Stimulated activated CD4-positive, alpha-beta T cell treated with anti-CD3 and anti-CD28 coated beads, Interleukin-4, amount 100 ng/mL, for 1 hour (primary cell): ENCODE measurements around the gene COL1A1.

Experiments used
- DNase-seq: peaks from one replicate; pipeline ENCODE4 v3.0.0-alpha.2; 2020

The COL1A1 gene

GRCh38 chr17:50170662-50171370 is 30.6 kb downstream of the COL1A1 start:
- no peak for DNase-seq

- DNase-seq: no peak
These were observed 31.5 kb downstream of the COL1A1 start for GRCh38 chr17:50169881-50170459.

- peak; percentile 40 for DNase-seq
These were observed 32.2 kb downstream of the COL1A1 start for GRCh38 chr17:50169121-50169764.

DNA sequence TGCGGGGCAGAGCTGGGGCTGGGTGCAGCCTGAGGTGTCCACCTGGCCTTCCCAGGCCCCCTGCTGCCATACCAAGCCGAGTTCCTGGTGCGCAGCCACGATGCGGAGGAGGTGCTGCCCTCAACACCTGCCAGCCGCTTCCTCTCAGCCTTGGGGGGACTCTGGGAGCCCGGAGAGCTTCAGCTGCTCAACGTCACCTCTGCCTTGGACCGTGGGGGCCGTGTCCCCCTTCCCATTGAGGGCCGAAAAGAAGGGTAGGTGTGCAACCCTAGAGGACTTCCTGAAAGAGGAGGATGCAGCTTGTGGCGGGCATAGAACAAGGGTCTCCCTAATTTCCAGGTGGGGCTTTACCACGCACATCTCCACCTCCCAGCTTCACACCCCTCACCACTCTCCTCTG is 33.1 kb downstream of the COL1A1 start:
- DNase-seq: no peak

- no peak for DNase-seq
These were observed 34.1 kb downstream of the COL1A1 start for GRCh38 chr17:50167371-50167770.

- DNase-seq: no peak
These were observed 34.8 kb downstream of the COL1A1 start for GRCh38 chr17:50166518-50167181.

- no peak for DNase-seq
These were observed 35.4 kb downstream of the COL1A1 start, which contains the start of gene SGCA for GRCh38 chr17:50165867-50166517. Gene SGCA, plus strand, starts transcription at chr17:50166005. Its CDS starts 36 bp downstream, at chr17:50166041.

DNA sequence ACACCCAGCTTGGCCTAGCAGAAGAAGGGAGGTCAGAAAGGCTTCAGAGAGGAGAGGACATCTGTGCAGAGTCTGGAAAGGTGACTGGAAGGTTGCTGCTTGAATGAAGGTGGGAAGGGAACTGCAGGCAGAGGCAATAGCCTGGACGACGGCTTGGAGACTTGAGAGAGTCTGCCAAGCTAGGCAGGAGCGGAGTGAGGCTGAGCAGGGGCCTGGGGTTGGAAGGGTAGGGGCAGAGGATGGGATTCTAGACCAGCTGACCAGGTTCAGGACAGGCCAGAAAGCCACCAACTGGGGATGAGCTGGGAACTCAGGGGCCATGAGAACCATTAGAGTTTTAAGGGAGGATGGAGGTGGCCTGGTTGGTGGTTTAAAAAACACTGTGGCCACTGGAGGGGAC is 36.0 kb downstream of the COL1A1 start:
- no peak for DNase-seq

DNA sequence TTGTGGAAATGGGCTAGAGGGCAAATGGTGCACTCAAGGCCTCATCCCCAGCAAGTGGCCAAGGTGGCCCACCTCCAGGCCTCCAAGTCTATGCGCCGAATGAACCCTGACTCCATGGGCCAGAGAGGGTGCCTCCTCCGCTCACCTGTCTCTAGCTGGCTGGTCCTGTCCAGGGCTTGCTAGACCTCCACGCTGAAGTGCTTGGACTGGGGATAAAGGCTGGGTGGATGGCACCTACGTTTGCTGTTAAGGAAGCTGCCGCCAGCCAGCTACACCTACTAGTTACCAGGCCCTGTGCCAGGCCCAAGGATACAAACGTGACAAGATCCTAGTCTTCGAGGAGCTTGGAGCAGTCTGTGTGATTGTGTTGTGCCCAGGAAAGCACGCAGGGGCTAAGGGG is 36.4 kb downstream of the COL1A1 start:
- DNase-seq: no peak

GRCh38 chr17:50164697-50164988 is 36.8 kb downstream of the COL1A1 start:
- no peak for DNase-seq

DNA sequence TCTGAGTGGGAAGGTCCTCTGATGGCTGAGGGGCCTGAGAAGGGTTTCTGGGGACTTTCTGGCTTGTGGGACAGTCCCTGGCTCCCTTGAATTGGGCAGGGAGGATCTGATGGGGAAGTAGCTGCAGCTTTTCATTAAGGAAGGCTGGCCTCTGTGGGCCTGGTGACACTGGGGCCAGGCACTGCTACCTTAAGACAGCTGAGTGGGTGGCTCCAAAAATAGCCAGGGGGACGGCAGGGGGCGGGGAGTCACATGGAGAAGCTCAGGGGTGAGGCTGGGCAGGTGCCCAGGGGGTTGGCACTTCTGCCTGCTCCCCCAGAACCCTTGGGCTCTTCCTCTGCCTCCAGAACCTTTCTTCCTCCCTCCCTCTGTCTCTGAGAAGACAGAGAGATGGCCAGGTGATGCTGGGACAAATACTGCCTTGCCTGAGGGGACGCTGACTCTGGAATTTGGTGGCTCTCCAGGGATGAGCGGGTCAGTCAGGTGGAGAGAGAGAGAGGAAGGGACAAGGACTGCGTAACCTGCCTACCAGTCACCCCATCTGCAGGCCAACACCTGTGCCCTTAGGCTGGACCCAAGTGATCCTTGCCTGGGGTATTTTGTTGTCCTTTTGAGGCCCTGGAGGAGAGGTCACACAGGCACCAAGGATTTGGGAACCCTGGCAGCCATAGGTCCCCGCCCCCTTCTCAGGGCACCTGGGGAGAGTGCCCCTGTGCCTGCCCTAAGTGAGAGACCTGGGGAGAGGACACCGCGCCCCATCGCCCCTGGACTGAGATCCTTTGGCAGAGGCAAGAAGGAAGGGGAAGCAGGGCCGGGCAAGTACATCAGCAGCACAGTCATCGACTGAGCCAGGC is 37.4 kb downstream of the COL1A1 start:
- DNase-seq: peak; percentile 21

- DNase-seq: no peak
These were observed 38.8 kb downstream of the COL1A1 start for GRCh38 chr17:50162466-50163254.

DNA sequence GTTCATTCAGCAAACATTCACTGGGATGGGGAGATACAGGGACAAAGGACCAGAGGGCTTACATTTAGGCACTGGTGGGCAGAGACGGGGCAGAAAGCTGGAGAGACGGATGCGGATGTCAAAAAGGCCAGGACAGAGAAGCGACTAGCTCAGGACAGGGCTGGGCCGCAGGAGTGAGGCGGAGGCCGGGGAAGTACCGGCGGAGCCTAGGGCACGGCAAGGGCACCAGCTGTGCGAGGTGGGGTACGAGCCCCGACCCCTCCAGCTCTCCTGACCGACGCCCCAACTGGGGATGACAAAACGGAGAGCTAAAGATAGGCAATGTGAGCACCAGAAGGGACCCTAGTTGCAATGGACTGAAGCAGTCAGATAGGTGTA is 39.5 kb downstream of the COL1A1 start:
- no peak for DNase-seq

GRCh38 chr17:50161023-50161910 is 40.2 kb downstream of the COL1A1 start:
- DNase-seq: peak; percentile 95

DNA sequence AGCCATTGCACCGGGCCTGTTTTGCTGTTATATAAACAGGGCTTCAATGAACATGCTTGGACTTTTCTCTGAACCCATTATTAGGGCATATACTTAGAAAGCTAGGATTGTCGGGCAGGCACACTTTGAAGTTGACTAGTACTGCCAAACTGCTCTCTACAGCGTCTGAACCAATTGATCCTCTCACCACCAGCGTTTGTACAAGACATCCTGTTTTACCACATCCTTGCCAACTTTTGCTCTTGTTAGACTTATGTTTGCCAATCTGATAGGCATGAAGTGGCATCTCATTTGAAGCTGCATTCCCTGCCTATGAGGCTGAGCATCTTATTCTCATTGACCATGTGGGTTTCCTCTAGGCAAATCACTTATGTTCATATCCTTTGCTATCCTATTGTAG is 43.5 kb downstream of the COL1A1 start:
- no peak for DNase-seq

GRCh38 chr17:50155115-50155819 is 46.2 kb downstream of the COL1A1 start:
- no peak for DNase-seq

DNA sequence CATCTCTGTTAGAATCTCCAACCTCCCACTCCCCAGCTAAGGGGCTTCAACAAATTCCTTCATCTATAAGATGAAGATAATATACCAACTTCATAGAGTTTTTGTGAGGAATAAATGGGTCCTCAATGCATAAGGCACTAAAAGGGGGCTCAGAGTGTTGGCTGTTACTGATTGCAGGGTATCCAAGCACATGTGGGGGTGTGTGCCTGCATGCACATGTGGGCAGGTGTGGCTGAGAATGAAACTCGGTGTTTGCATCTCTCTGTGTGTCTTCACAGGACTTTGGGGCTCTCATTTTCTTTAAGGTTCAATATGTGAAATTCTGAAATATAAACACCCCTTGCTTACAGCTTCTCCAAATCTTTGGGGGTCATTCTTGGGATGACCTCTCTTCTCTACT is 46.8 kb downstream of the COL1A1 start:
- no peak for DNase-seq

GRCh38 chr17:50153650-50154575 is 47.5 kb downstream of the COL1A1 start:
- no peak for DNase-seq

DNA sequence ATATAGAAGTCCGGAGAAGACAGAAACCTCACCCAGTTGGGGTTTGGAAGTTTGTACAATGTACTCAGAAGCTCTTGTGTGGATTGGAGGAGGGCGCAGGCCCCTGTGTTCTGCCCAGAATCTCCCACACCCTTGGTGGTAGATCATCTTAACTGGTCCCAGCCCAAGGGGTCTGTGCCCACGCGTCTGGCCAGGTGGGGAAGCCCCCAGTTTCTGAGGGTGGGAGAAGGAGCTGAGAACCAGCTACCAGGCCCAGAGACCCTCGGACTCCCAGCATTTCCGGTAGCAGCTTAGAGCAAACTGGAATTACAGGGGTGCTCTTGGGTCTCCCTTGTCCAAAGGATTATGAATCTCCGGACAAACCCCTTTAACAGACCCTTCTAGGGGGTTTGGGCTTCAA is 48.7 kb downstream of the COL1A1 start:
- no peak for DNase-seq
